K562 (cell line): Measurements from ENCODE around the gene DNAH17. TPM values are rescaled to one million over a fixed set of nuclear protein-coding genes. Genes with fewer than 3 reads are reported as not detected.
A peak's percentile ranks its signal among the peaks of the same experiment; 100 is the strongest.

Source experiments
- CC2D1A ChIP-seq: fragments of 450-650 bp; IDR thresholded peaks from 2 replicates; pipeline ENCODE4 v1.6.1; 2017; ENCODE audit warnings: mild to moderate bottlenecking
- EP400 ChIP-seq: fragments of 450-650 bp; IDR thresholded peaks from 2 replicates; pipeline ENCODE4 v1.6.1; 2017; ENCODE audit warnings: antibody characterized with exemption, mild to moderate bottlenecking, moderate library complexity
- ESRRA ChIP-seq: fragments of 450-650 bp; IDR thresholded peaks from 2 replicates; pipeline ENCODE4 v1.6.1; 2014; ENCODE audit warnings: low read depth, mild to moderate bottlenecking, moderate library complexity, borderline replicate concordance
- FOXA3 ChIP-seq, 2 experiments: fragments of 450-650 bp in 1 of 2; sonication (generic) in 1 of 2; formaldehyde crosslinking; IDR thresholded peaks in 1 of 2; conservative IDR thresholded peaks in 1 of 2; 2 replicates each; pipeline versions ENCODE4 v1.4.0 to v1.8.0; 2020 to 2022; ENCODE audit warnings: mild to moderate bottlenecking in 2 of 2, missing genetic modification reagents in 1 of 2
- IRF2 ChIP-seq: sonication (generic); formaldehyde crosslinking; IDR thresholded peaks from 2 replicates; pipeline ENCODE4 v1.8.1; 2022; ENCODE audit warnings: mild to moderate bottlenecking, missing genetic modification reagents
- JUN ChIP-seq, 2 experiments: sonication (generic) in 1 of 2; formaldehyde crosslinking in 1 of 2; IDR thresholded peaks; 2 replicates each; pipeline versions ENCODE4 v1.6.1 to v1.8.0; 2012 to 2022; ENCODE audit warnings: borderline replicate concordance in 2 of 2, mild to moderate bottlenecking in 2 of 2, improper control_type of control experiment in 1 of 2, low read depth in 1 of 2, low read length in 1 of 2, missing genetic modification reagents in 1 of 2
- MAFF ChIP-seq: IDR thresholded peaks from 2 replicates; pipeline ENCODE4 v1.6.1; 2012; ENCODE audit warnings: low read length, improper control_type of control experiment
- PML ChIP-seq: IDR thresholded peaks from 2 replicates; pipeline ENCODE4 v1.6.1; 2012; ENCODE audit warnings: low read length, inconsistent platforms
- POLR2A ChIP-seq: fragments of 450-650 bp; conservative IDR thresholded peaks from 2 replicates; pipeline ENCODE4 v1.6.1; 2016
- POLR2B ChIP-seq: fragments of 450-650 bp; IDR thresholded peaks from 2 replicates; pipeline ENCODE4 v1.6.1; 2018; ENCODE audit warnings: low read depth; ENCODE audit not compliant: partially characterized antibody
- POLR2G ChIP-seq: fragments of 200-400 bp; formaldehyde crosslinking; IDR thresholded peaks from 2 replicates; pipeline ENCODE4 v1.6.1; 2017; ENCODE audit warnings: low read depth, mild to moderate bottlenecking, antibody characterized with exemption, low read length, moderate library complexity
- RAD51 ChIP-seq: fragments of 450-650 bp; IDR thresholded peaks from 2 replicates; pipeline ENCODE4 v1.7.1; 2016; ENCODE audit warnings: low read depth, mild to moderate bottlenecking, borderline replicate concordance
- RBM17 ChIP-seq: fragments of 200-400 bp; formaldehyde crosslinking; IDR thresholded peaks from 2 replicates; pipeline ENCODE4 v1.6.1; 2017; ENCODE audit warnings: low read depth, mild to moderate bottlenecking, low read length, borderline replicate concordance
- SMARCA5 ChIP-seq: fragments of 450-650 bp; IDR thresholded peaks from 2 replicates; pipeline ENCODE4 v1.6.1; 2016
- SP1 ChIP-seq: sonication (generic); formaldehyde crosslinking; IDR thresholded peaks from 2 replicates; pipeline ENCODE4 v1.8.1; 2022; ENCODE audit warnings: mild to moderate bottlenecking, missing genetic modification reagents
- TAF1 ChIP-seq: IDR thresholded peaks from 2 replicates; pipeline ENCODE4 v1.6.1; 2011; ENCODE audit warnings: mild to moderate bottlenecking, low read length, moderate library complexity; ENCODE audit not compliant: insufficient read depth, control insufficient read depth, severe bottlenecking; ENCODE audit errors: extremely low read depth
- TAF9B ChIP-seq: fragments of 450-650 bp; IDR thresholded peaks from 2 replicates; pipeline ENCODE4 v1.6.1; 2018; ENCODE audit warnings: mild to moderate bottlenecking; ENCODE audit not compliant: partially characterized antibody
- TCF7 ChIP-seq: sonication (generic); IDR thresholded peaks from 2 replicates; pipeline ENCODE4 v1.6.1; 2016; ENCODE audit warnings: antibody characterized with exemption, borderline replicate concordance
- ZKSCAN1 ChIP-seq: fragments of 150-350 bp; IDR thresholded peaks from 2 replicates; pipeline ENCODE4 v1.6.1; 2016; ENCODE audit warnings: low read depth, low read length
- ZNF121 ChIP-seq: sonication (generic); formaldehyde crosslinking; conservative IDR thresholded peaks from 2 replicates; pipeline ENCODE4 v1.8.0; 2022; ENCODE audit warnings: missing genetic modification reagents
- ZNF695 ChIP-seq: fragments of 450-650 bp; formaldehyde crosslinking; IDR thresholded peaks from 2 replicates; pipeline ENCODE4 v1.4.0; 2020; ENCODE audit warnings: mild to moderate bottlenecking, moderate library complexity
- polyA plus RNA-seq, 8 experiments: library from polyadenylated mRNA; depleted of rRNA in 4 of 8; stranded (reverse) in 5 of 8; unstranded in 3 of 8; fragments of >200 nt; fragmentation: Nextera tagmentation in 2 of 8; fragmentation: Illumina TruSeq in 1 of 8; extraction: Ambion mirVana in 2 of 8; extraction: Trizol in 1 of 8; gene quantifications; 2 replicates each; pipeline versions ENCODE4 v1.2.1 to v1.2.3, GENCODE V29; 2011 to 2014; ENCODE audit warnings: inconsistent platforms in 1 of 8, missing spikeins in 1 of 8
- total RNA-seq, 7 experiments: library from RNA; depleted of rRNA in 6 of 7; stranded (reverse); fragments of >200 nt in 6 of 7; fragmentation: Illumina TruSeq in 2 of 7; extraction: Trizol in 2 of 7; gene quantifications; 2 replicates each; pipeline versions ENCODE4 v1.2.1 to v1.2.3, GENCODE V29; 2011 to 2021; ENCODE audit warnings: low replicate concordance in 1 of 7
- TF ChIP-seq, protein P1 (sequence below): sonication (generic); formaldehyde crosslinking; IDR thresholded peaks from 2 replicates; pipeline ENCODE4 v1.8.0; 2023; ENCODE audit warnings: mild to moderate bottlenecking, missing genetic modification reagents
- TF ChIP-seq, protein P2 (sequence below): fragments of 250-450 bp; sonication (Bioruptor Pico); IDR thresholded peaks from 2 replicates; pipeline ENCODE4 v1.9.0; 2021; ENCODE audit warnings: mild to moderate bottlenecking, inconsistent platforms

The DNAH17 gene
- total and polyA plus RNA-seq, 9 of the 15 experiments (the other 6 are each of a cell fraction or from before 2014, with no cell fraction given): under 0.01 to 0.06 (median 0.03) TPM; not detected in 5

DNA sequence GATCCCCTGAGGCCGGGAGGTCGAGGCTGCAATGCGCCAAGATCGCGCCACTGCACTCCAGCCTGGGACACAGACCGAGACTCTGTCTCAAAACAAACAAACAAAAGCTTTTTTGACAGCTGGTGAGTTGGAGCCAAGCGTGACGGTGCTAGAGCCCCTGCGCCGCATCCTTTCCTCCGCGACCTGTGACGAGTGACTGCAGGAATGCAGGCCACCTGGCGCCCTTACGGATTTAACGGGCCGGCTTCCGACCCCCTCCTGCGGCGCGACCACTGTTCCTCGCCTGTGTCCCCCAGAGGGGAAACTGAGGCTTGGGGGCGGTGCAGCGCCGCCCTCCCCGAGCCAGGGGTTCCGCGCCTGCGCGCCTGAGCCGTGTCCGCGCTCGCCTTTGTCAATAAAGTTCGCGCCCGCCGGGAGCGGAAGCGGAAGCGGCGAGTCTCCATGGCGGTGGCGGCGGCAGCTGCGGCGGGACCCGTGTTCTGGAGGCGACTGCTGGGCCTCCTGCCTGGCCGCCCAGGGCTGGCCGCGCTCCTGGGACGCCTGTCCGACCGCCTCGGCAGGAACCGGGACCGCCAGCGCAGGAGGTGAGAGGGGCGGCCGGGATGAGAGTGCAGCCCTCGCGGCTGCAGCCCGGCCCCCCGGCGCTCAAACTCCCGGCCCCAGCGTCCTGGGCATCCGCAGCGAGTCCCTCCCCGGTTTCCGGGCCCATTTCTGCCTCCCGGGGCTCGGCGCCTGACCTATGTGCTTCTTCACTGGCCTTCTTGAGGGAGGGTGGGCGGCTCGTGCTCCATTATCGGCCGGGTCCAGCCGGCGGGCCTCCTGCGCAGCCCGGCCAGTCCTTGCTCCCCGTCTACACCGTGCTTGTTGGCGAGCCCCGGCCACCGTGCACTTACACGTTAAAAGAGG lies 198.7 kb downstream of the DNAH17 start, which contains the start of gene PGS1 (continued):
- TF ChIP-seq ESRRA (peak; percentile 73), POLR2G (peak; percentile 87), ZNF121 (CRISPR knock-in tag) (no peak), TAF1 (peak; percentile 87), TAF9B (peak; percentile 54), IRF2 (CRISPR knock-in tag) (no peak), JUN (IDR thresholded peaks at IDR 0.05; ENCODE audit: borderline replicate concordance, low read depth, low read length) (no peak), JUN (CRISPR knock-in tag; IDR thresholded peaks at IDR 0.05; ENCODE audit: borderline replicate concordance) (peak; percentile 30; the same call in 1 of the 2 replicates), POLR2B (peak; percentile 54), FOXA3 (CRISPR knock-in tag; conservative IDR thresholded peaks at IDR 0.05 in 1 of 2, IDR thresholded peaks at IDR 0.05 in 1 of 2) (peak in 1 of 2 experiments; percentile 36; a peak in 2 of 4 replicates), POLR2A (peak; percentile 84), ZKSCAN1 (peak; percentile 97), SP1 (CRISPR knock-in tag) (peak; percentile 75), TCF7 (no peak; the same call in 1 of the 2 replicates), SMARCA5 (no peak), EP400 (peak; percentile 72; the same call in 1 of the 2 replicates), PML (peak; percentile 49; the same call in 1 of the 2 replicates), ZNF695 (CRISPR knock-in tag) (no peak), CC2D1A (no peak), RBM17 (no peak), MAFF (no peak), RAD51 (no peak)
- TF ChIP-seq, protein P1, sequence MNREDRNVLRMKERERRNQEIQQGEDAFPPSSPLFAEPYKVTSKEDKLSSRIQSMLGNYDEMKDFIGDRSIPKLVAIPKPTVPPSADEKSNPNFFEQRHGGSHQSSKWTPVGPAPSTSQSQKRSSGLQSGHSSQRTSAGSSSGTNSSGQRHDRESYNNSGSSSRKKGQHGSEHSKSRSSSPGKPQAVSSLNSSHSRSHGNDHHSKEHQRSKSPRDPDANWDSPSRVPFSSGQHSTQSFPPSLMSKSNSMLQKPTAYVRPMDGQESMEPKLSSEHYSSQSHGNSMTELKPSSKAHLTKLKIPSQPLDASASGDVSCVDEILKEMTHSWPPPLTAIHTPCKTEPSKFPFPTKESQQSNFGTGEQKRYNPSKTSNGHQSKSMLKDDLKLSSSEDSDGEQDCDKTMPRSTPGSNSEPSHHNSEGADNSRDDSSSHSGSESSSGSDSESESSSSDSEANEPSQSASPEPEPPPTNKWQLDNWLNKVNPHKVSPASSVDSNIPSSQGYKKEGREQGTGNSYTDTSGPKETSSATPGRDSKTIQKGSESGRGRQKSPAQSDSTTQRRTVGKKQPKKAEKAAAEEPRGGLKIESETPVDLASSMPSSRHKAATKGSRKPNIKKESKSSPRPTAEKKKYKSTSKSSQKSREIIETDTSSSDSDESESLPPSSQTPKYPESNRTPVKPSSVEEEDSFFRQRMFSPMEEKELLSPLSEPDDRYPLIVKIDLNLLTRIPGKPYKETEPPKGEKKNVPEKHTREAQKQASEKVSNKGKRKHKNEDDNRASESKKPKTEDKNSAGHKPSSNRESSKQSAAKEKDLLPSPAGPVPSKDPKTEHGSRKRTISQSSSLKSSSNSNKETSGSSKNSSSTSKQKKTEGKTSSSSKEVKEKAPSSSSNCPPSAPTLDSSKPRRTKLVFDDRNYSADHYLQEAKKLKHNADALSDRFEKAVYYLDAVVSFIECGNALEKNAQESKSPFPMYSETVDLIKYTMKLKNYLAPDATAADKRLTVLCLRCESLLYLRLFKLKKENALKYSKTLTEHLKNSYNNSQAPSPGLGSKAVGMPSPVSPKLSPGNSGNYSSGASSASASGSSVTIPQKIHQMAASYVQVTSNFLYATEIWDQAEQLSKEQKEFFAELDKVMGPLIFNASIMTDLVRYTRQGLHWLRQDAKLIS (CRISPR knock-in tag): no peak; the same call in 1 of the 2 replicates
- TF ChIP-seq, protein P2, sequence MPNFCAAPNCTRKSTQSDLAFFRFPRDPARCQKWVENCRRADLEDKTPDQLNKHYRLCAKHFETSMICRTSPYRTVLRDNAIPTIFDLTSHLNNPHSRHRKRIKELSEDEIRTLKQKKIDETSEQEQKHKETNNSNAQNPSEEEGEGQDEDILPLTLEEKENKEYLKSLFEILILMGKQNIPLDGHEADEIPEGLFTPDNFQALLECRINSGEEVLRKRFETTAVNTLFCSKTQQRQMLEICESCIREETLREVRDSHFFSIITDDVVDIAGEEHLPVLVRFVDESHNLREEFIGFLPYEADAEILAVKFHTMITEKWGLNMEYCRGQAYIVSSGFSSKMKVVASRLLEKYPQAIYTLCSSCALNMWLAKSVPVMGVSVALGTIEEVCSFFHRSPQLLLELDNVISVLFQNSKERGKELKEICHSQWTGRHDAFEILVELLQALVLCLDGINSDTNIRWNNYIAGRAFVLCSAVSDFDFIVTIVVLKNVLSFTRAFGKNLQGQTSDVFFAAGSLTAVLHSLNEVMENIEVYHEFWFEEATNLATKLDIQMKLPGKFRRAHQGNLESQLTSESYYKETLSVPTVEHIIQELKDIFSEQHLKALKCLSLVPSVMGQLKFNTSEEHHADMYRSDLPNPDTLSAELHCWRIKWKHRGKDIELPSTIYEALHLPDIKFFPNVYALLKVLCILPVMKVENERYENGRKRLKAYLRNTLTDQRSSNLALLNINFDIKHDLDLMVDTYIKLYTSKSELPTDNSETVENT (CRISPR knock-in tag): 0 out of 2 replicates have a peak, but pooled peaks have one; percentile 41
